Endothelial cell of umbilical vein (primary cell): ENCODE results near the gene CISD3. TPM values are rescaled to one million over a fixed set of nuclear protein-coding genes. Genes with fewer than 3 reads are reported as not detected.

Experiments used
- BruUV-seq: library from RNA; stranded (reverse); fragments of 400-500 nt; replicated peaks from 2 replicates; lab custom pipeline; 2021; lab: Mats Ljungman, UMichigan
- CTCF ChIA-PET: fragments of 300-600, 350-600 bp; sonication (Branson Sonifier 250); formaldehyde crosslinking; loops from one replicate; lab custom pipeline; 2021; ENCODE audit warnings: antibody characterized with exemption, inconsistent platforms; lab: Charles Lee
- POLR2A ChIA-PET: fragments of 300-600, 350-600 bp; sonication (Branson Sonifier 250); formaldehyde crosslinking; loops from one replicate; lab custom pipeline; 2021; ENCODE audit warnings: antibody characterized with exemption, inconsistent platforms; lab: Charles Lee
- DNase-seq: peaks from one replicate; pipeline ENCODE4 v3.0.0-alpha.2; 2011; ENCODE audit warnings: low read depth, low spot score
- FAIRE-seq: peaks from 2 replicates; lab custom pipeline; 2011; peaks lifted over from hg19 to GRCh38; lab: Jason Lieb, UNC
- H2AFZ ChIP-seq: 2 replicates; pipeline ENCODE4 v1.6.0; 2012; ENCODE audit warnings: low read depth, low read length, control low read depth, inconsistent platforms
- H3K27ac ChIP-seq: 2 replicates; pipeline ENCODE4 v1.5.1; 2011; ENCODE audit warnings: low read depth, mild to moderate bottlenecking, control low read depth, low read length, moderate library complexity; ENCODE audit not compliant: insufficient read depth
- H3K27me3 ChIP-seq, 2 experiments: 2 replicates each; pipeline versions ENCODE4 v1.6.0 to v1.6.1; 2011; ENCODE audit warnings: low read length in 2 of 2, mixed read lengths in 1 of 2; ENCODE audit not compliant: control insufficient read depth in 2 of 2, insufficient read depth in 2 of 2
- H3K36me3 ChIP-seq, 2 experiments: 2 replicates in 1 of 2; 3 replicates in 1 of 2; pipeline ENCODE4 v1.5.1; 2011; ENCODE audit warnings: low read length in 2 of 2, mild to moderate bottlenecking in 1 of 2, moderate library complexity in 1 of 2; ENCODE audit not compliant: control insufficient read depth in 2 of 2, insufficient read depth in 2 of 2; ENCODE audit errors: extremely low read depth in 1 of 2
- H3K4me1 ChIP-seq: 3 replicates; pipeline ENCODE4 v1.5.1; 2011; ENCODE audit warnings: mild to moderate bottlenecking, low read length; ENCODE audit not compliant: control insufficient read depth, insufficient read depth; ENCODE audit errors: extremely low read depth
- H3K4me2 ChIP-seq: 2 replicates; pipeline ENCODE4 v1.6.1; 2011; ENCODE audit warnings: low read length, control low read depth, mixed read lengths; ENCODE audit not compliant: insufficient read depth
- H3K4me3 ChIP-seq, 3 experiments: fragments of 200-600 bp in 1 of 3; sonication (generic), shearing (Covaris generic) in 1 of 3; replicated peaks in 1 of 3; 2 replicates each; pipeline ENCODE4 v1.5.1; 2011 to 2016; ENCODE audit warnings: control low read depth in 3 of 3, low read length in 3 of 3, mild to moderate bottlenecking in 2 of 3, inconsistent platforms in 1 of 3, low read depth in 1 of 3, moderate library complexity in 1 of 3; ENCODE audit not compliant: insufficient read depth in 1 of 3
- H3K79me2 ChIP-seq: 2 replicates; pipeline ENCODE4 v1.6.0; 2012; ENCODE audit warnings: low read length, inconsistent platforms; ENCODE audit not compliant: control insufficient read depth, insufficient read depth
- H3K9ac ChIP-seq: replicated peaks from 2 replicates; pipeline ENCODE3; 2011; ENCODE audit warnings: low read length, control low read depth; ENCODE audit not compliant: insufficient read depth; ENCODE audit errors: extremely low read depth
- H3K9me1 ChIP-seq: replicated peaks from 3 replicates; pipeline ENCODE4 v1.6.0; 2011; ENCODE audit warnings: mild to moderate bottlenecking, low read length; ENCODE audit not compliant: control insufficient read depth, insufficient read depth; ENCODE audit errors: extremely low read depth
- H3K9me3 ChIP-seq: replicated peaks from 2 replicates; pipeline ENCODE4 v1.5.1; 2012; ENCODE audit warnings: low read length, inconsistent platforms; ENCODE audit not compliant: control insufficient read depth, insufficient read depth
- H4K20me1 ChIP-seq: replicated peaks from 2 replicates; pipeline ENCODE3; 2011; ENCODE audit warnings: mild to moderate bottlenecking, low read length; ENCODE audit not compliant: control insufficient read depth, insufficient read depth; ENCODE audit errors: extremely low read depth
- CTCF ChIP-seq, 2 donors: IDR thresholded peaks; 1 replicate in 1 of 2; 2 replicates in 1 of 2; pipeline ENCODE4 v1.5.1; 2011; ENCODE audit warnings: low read length in 2 of 2, mild to moderate bottlenecking in 2 of 2, moderate library complexity in 2 of 2, control low read depth in 1 of 2, inconsistent platforms in 1 of 2, low read depth in 1 of 2; ENCODE audit not compliant: insufficient read depth in 1 of 2; ENCODE audit errors: extremely low read depth in 1 of 2
- EZH2 ChIP-seq: IDR thresholded peaks from 2 replicates; pipeline ENCODE4 v1.6.1; 2012; ENCODE audit warnings: borderline replicate concordance, low read depth, mild to moderate bottlenecking, moderate library complexity, low read length, inconsistent platforms; ENCODE audit not compliant: severe bottlenecking
- FOS ChIP-seq: IDR thresholded peaks from 2 replicates; pipeline ENCODE4 v1.6.1; 2011; ENCODE audit warnings: mild to moderate bottlenecking, low read length, moderate library complexity, borderline replicate concordance; ENCODE audit not compliant: insufficient read depth
- GATA2 ChIP-seq: IDR thresholded peaks from 2 replicates; pipeline ENCODE4 v1.7.0; 2011; ENCODE audit warnings: low read depth, mild to moderate bottlenecking, moderate library complexity, mixed read lengths, low read length; ENCODE audit not compliant: insufficient read length, insufficient read depth
- JUN ChIP-seq: IDR thresholded peaks from 2 replicates; pipeline ENCODE4 v1.6.1; 2011; ENCODE audit warnings: borderline replicate concordance, low read depth; ENCODE audit not compliant: insufficient read length, insufficient read depth
- MAX ChIP-seq: IDR thresholded peaks from 2 replicates; pipeline ENCODE4 v1.6.1; 2011; ENCODE audit not compliant: insufficient read depth, insufficient read length
- MYC ChIP-seq: IDR thresholded peaks from one replicate; pipeline ENCODE4 v1.6.1; 2011; ENCODE audit warnings: mild to moderate bottlenecking, low read depth, low read length
- POLR2A ChIP-seq: IDR thresholded peaks from 2 replicates; pipeline ENCODE4 v1.6.1; 2012; ENCODE audit warnings: low read depth, mild to moderate bottlenecking, control low read depth, low read length
- POLR2AphosphoS5 ChIP-seq: IDR thresholded peaks from 2 replicates; pipeline ENCODE4 v1.6.1; 2012; ENCODE audit warnings: low read depth, mild to moderate bottlenecking, control low read depth, low read length, moderate library complexity; ENCODE audit not compliant: insufficient read depth
- dilution Hi-C: fragments of 300-500 bp; cut with MboI; formaldehyde crosslinking; loops from one replicate; pipeline ENCODE4 v1.15.0; 2019; ENCODE audit warnings: low sequenced_read_pairs; ENCODE audit not compliant: extremely low pct_ligation_motif_present
- intact Hi-C: fragments of 100-400 bp; cut with micrococcal nuclease; formaldehyde crosslinking; loops from one replicate; pipeline ENCODE4 v1.10.0; 2022
- polyA plus RNA-seq, 4 experiments: library from polyadenylated mRNA; depleted of rRNA in 3 of 4; stranded (reverse) in 3 of 4; unstranded in 1 of 4; fragments of >200 nt; gene quantifications; 2 replicates each; pipeline versions ENCODE4 v1.2.1 to v1.2.3, GENCODE V29; 2011 to 2012; ENCODE audit warnings: missing spikeins in 1 of 4
- total RNA-seq: library from RNA; stranded (reverse); gene quantifications from 2 replicates; pipeline ENCODE4 v1.2.3, GENCODE V29; 2021

CISD3 gene
- total and polyA plus RNA-seq, 2 donors (not counting 3 experiments of a cell fraction or from before 2014, with no cell fraction given): 8.7 to 23.7 TPM

- no peak for FAIRE-seq
- no peak for TF ChIP-seq JUN
- no peak for TF ChIP-seq FOS
- no peak for TF ChIP-seq MAX
- TF ChIP-seq POLR2AphosphoS5: no peak
- TF ChIP-seq GATA2: no peak
- no peak for TF ChIP-seq POLR2A
- no peak for TF ChIP-seq MYC
- no peak for TF ChIP-seq EZH2
- no peak for TF ChIP-seq CTCF (IDR thresholded peaks at IDR 0.05; ENCODE audit: extremely low read depth in 1 of 2, insufficient read depth in 1 of 2, low read depth in 1 of 2, low read length in 2 of 2)
Measured at GRCh38 chr17:38768417-38768816, 38.3 kb downstream of the CISD3 start.

More at GRCh38 chr17:38768417-38768816, 38.3 kb downstream of the CISD3 start:
- Histone ChIP-seq H3K79me2 (no peaks in the 10 kb centered on the region), H2AFZ (no peak overlapping the region), H3K27ac (no peak overlapping the region), H3K4me3 (no peak overlapping the region), H3K36me3 (peaks cover 5 to 55% of the 10 kb centered on the region in 2 experiments), H3K9me1 (no peaks in the 10 kb centered on the region), H3K9me3 (no peaks in the 10 kb centered on the region), H3K4me1 (no peaks in the 10 kb centered on the region), H3K27me3 (no peaks in the 10 kb centered on the region), H3K4me2 (no peak overlapping the region), H3K9ac (no peak overlapping the region), H4K20me1 (no peaks in the 10 kb centered on the region)
- ChIA-PET POLR2A (no interaction called here), CTCF (interaction anchor here (0.7 kb wide), 2 partner anchors 9 kb away, joined by 3 read pairs; no protein-coding TSS in a partner anchor)
- dilution Hi-C loops (no loop called here), intact Hi-C loops (no loop called here)
- BruUV-seq: no TSS peak
- DNase-seq: no peak
